ENCODE results near the gene RPL31.
A peak's percentile ranks its signal among the peaks of the same experiment; 100 is the strongest.

RPL31 gene

DNA sequence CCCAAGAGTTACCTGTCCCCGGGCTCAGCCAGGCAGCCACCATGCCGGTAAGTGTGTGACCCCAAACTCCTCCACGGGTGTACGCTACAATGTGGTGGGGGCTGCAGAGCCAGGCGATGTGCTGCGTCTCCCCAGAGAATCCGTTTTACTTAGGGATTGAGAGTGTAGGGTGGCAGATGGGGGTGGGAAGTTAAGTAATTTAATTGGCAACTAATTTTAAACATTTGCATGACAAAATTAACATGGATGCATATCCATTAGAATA, 26.6 kb upstream of the RPL31 start:
- Histone ChIP-seq H3K4me3 (no peak overlapping the region), H3K27ac (no peak overlapping the region), H3K9me3 (no peaks in the 10 kb centered on the region), H3K36me3 (peaks cover 0 to 62% (median 22%) of the 10 kb centered on the region in 3 donors), H3K27me3 (no peaks in the 10 kb centered on the region), H3K4me1 (peaks cover 0 to 23% (median 3%) of the 10 kb centered on the region in 4 donors)
- peak in 1 of 2 donors; percentile 41 for DNase-seq
- intact Hi-C loops (cut with DNase I; ENCODE audit: low total_unique reads) = loop anchor here (5.0 kb wide), 1 partner anchor 158 kb away; no protein-coding TSS in a partner anchor
- no peak for TF ChIP-seq CTCF (IDR thresholded peaks at IDR 0.05)

- peak in 1 of 2 donors; percentile 45 for DNase-seq
Observed at GRCh38 chr2:100976061-100976460, 26.0 kb upstream of the RPL31 start.

DNA sequence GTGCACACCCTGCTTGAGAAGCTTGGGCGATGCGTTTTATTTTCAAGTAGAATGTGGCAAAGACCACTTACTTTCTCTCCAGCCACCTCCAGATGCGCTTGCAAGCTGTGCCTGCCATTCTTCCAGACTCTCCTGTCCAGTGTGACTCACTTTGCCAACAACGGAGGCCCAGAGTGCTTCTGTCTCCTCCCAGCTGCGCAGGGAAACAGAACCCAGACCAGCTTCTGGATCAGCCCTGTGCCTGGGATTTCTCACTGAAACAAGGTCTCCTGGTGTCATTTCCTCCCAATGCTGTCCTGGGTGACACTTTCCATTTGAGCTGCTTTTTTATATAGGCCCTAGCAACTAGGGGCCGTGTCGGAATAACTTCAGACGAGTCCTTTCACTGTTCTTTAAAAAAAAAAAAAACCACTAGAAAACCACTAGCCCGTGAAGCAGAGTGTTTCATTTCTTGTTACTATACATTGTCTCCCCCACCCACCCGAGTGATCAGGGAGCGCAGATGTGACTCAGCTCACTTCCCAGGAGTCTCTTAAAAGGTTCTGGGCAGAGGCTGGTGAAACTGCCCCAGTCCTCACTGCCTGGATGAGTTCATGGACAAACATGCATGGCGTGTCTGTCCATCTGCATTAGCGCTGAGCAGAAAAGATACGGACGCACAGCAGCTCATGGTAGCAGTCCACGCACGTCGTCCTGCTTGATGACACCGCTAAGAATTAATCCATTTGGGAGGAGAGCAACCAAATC, 25.3 kb upstream of the RPL31 start:
- TF ChIP-seq CTCF (IDR thresholded peaks at IDR 0.05) = no peak
- peaks cover 0 to 23% (median 3%) of the 10 kb centered on the region in 4 donors for H3K4me1 ChIP-seq
- intact Hi-C loops (cut with DNase I; ENCODE audit: low total_unique reads) = loop anchor here (5.0 kb wide), 1 partner anchor 160 kb away; no protein-coding TSS in a partner anchor
- H3K27me3 ChIP-seq = no peaks in the 10 kb centered on the region
- peaks cover 0 to 52% (median 22%) of the 10 kb centered on the region in 3 donors for H3K36me3 ChIP-seq
- peak in 1 of 2 donors; percentile 56 for DNase-seq
- no peak overlapping the region for H3K4me3 ChIP-seq
- no peaks in the 10 kb centered on the region for H3K9me3 ChIP-seq
- H3K27ac ChIP-seq = peak overlapping the region in 1 of 2 donors; percentile 83

More at GRCh38 chr2:100976061-100976460, 26.0 kb upstream of the RPL31 start:
- H3K4me1 ChIP-seq = peaks cover 0 to 23% (median 3%) of the 10 kb centered on the region in 4 donors
- peaks cover 0 to 58% (median 22%) of the 10 kb centered on the region in 3 donors for H3K36me3 ChIP-seq
- no peaks in the 10 kb centered on the region for H3K27me3 ChIP-seq
- H3K9me3 ChIP-seq = no peaks in the 10 kb centered on the region
- intact Hi-C loops (cut with DNase I; ENCODE audit: low total_unique reads) = loop anchor here (5.0 kb wide), 1 partner anchor 159 kb away; no protein-coding TSS in a partner anchor
- H3K27ac ChIP-seq = no peak overlapping the region
- H3K4me3 ChIP-seq = no peak overlapping the region
- TF ChIP-seq CTCF (IDR thresholded peaks at IDR 0.05) = no peak

DNA sequence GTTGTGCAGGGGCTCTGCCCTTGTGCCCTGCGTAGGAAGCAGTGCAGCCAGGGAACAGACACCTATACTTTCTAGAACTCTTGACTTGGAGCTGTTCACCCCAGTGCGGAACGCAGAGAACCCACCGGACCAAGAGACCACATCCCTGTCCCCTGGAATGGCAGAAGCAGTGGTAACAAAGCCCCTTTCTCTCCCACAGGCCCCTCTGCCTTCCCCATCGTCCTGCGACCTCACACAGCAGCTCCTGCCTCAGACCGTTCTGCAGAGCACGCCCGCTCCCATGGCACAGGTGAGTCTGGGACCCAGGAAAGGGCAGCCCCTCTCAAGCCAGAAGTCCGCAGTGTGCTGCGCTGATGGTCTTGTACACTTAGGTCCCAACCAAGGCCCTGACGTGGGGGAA, 24.6 kb upstream of the RPL31 start:
- no peaks in the 10 kb centered on the region for H3K9me3 ChIP-seq
- H3K27ac ChIP-seq = peak overlapping the region in 1 of 2 donors; percentile 83
- no peak for TF ChIP-seq CTCF (IDR thresholded peaks at IDR 0.05)
- peak in 1 of 2 donors; percentile 59 for DNase-seq
- H3K4me1 ChIP-seq = peaks cover 0 to 23% (median 3%) of the 10 kb centered on the region in 4 donors
- peaks cover 0 to 52% (median 28%) of the 10 kb centered on the region in 3 donors for H3K36me3 ChIP-seq
- intact Hi-C loops (cut with DNase I; ENCODE audit: low total_unique reads) = loop anchor here (5.0 kb wide), 1 partner anchor 160 kb away; no protein-coding TSS in a partner anchor
- H3K4me3 ChIP-seq = no peak overlapping the region
- H3K27me3 ChIP-seq = no peaks in the 10 kb centered on the region

- peak; percentile 38 to 89 for DNase-seq
- H3K27ac ChIP-seq = peak overlapping the region; percentile 66 to 83
- H3K36me3 ChIP-seq = peaks cover 0 to 53% (median 22%) of the 10 kb centered on the region in 3 donors
- intact Hi-C loops (cut with DNase I; ENCODE audit: low total_unique reads) = loop anchor here (5.0 kb wide), 1 partner anchor 161 kb away; no protein-coding TSS in a partner anchor
- no peak for TF ChIP-seq CTCF (IDR thresholded peaks at IDR 0.05)
- peaks cover 0 to 25% (median 3%) of the 10 kb centered on the region in 4 donors for H3K4me1 ChIP-seq
- H3K4me3 ChIP-seq = peak overlapping the region; percentile 15 to 31
- no peaks in the 10 kb centered on the region for H3K9me3 ChIP-seq
- no peaks in the 10 kb centered on the region for H3K27me3 ChIP-seq
Observed at GRCh38 chr2:100978582-100979191, 23.4 kb upstream of the RPL31 start.
